Activated CD4-positive, alpha-beta T cell treated with anti-CD3 and anti-CD28 coated beads, Interleukin-2, amount 50 U/mL, for 48 hours (primary cell): ENCODE data around the gene DPP7.

Experiments used
- DNase-seq, 2 experiments: peaks; one replicate each; pipeline ENCODE4 v3.0.0-alpha.2; 2020

Gene DPP7

GRCh38 chr9:137086531-137087408 is 27.8 kb downstream of the DPP7 start, which contains the start of gene MAN1B1:
Gene MAN1B1 (plus strand): TSS chr9:137086985. CDS start chr9:137087000, 15 bp downstream.
- DNase-seq, result peak; percentile 99 to 100

- DNase-seq, result peak; percentile 49 to 57
Measured at GRCh38 chr9:137085920-137086530, 28.5 kb downstream of the DPP7 start.

GRCh38 chr9:137084526-137084925 is 30.0 kb downstream of the DPP7 start:
- no peak for DNase-seq

GRCh38 chr9:137083394-137084004 is 31.0 kb downstream of the DPP7 start:
- DNase-seq, result peak; percentile 52 to 62

- DNase-seq, result no peak
Measured at GRCh38 chr9:137082925-137083290, 31.6 kb downstream of the DPP7 start.

- DNase-seq, result no peak
Measured at GRCh38 chr9:137082222-137082924, 32.2 kb downstream of the DPP7 start.

- DNase-seq, result no peak
Measured at GRCh38 chr9:137080260-137081122, 34.0 kb downstream of the DPP7 start.

- DNase-seq, result no peak
Measured at GRCh38 chr9:137079401-137079787, 35.1 kb downstream of the DPP7 start.

- DNase-seq, result no peak
Measured at GRCh38 chr9:137078701-137079400, 35.7 kb downstream of the DPP7 start.

- DNase-seq, result peak; percentile 49 to 55
Measured at GRCh38 chr9:137077758-137078693, 36.5 kb downstream of the DPP7 start.

GRCh38 chr9:137077010-137077747 is 37.4 kb downstream of the DPP7 start, which contains the start of gene UAP1L1:
Gene UAP1L1 (plus strand): TSS chr9:137077517. CDS start chr9:137077533, 16 bp downstream.
- DNase-seq, result peak; percentile 54 to 62

- DNase-seq, result no peak
Measured at GRCh38 chr9:137076636-137077009, 37.9 kb downstream of the DPP7 start.

GRCh38 chr9:137075275-137075775 is 39.2 kb downstream of the DPP7 start:
- no peak for DNase-seq

GRCh38 chr9:137074657-137075274 is 39.8 kb downstream of the DPP7 start:
- no peak for DNase-seq

GRCh38 chr9:137073992-137074399 is 40.5 kb downstream of the DPP7 start:
- no peak for DNase-seq

GRCh38 chr9:137071282-137071681 is 43.3 kb downstream of the DPP7 start:
- DNase-seq, result no peak

- DNase-seq, result no peak
Measured at GRCh38 chr9:137070906-137071275, 43.6 kb downstream of the DPP7 start.

GRCh38 chr9:137070201-137070905 is 44.2 kb downstream of the DPP7 start, which contains the start of gene SAPCD2:
Gene SAPCD2 (minus strand): TSS chr9:137070557. CDS start chr9:137070460, 97 bp downstream.
- peak; percentile 81 to 87 for DNase-seq
